LNCAP (cell line): ENCODE data around the gene SPATA16.

Source experiments
- CTCF ChIP-seq: fragments of 450-650 bp; IDR thresholded peaks from 2 replicates; pipeline ENCODE4 v1.5.1; 2017; ENCODE audit warnings: mild to moderate bottlenecking

Gene SPATA16

GRCh38 chr3:172882563-172882962 is 258.5 kb downstream of the SPATA16 start:
- no peak for TF ChIP-seq CTCF

GRCh38 chr3:172877011-172877410 is 264.0 kb downstream of the SPATA16 start:
- no peak for TF ChIP-seq CTCF

GRCh38 chr3:172876297-172876696 is 264.7 kb downstream of the SPATA16 start:
- TF ChIP-seq CTCF: no peak

GRCh38 chr3:172875039-172875438 is 266.0 kb downstream of the SPATA16 start:
- TF ChIP-seq CTCF: no peak

- TF ChIP-seq CTCF: no peak
These were observed 271.1 kb downstream of the SPATA16 start for GRCh38 chr3:172869784-172870518.

GRCh38 chr3:172869368-172869771 is 271.7 kb downstream of the SPATA16 start:
- TF ChIP-seq CTCF: no peak

GRCh38 chr3:172868582-172869200 is 272.3 kb downstream of the SPATA16 start:
- TF ChIP-seq CTCF: no peak
